IgD-negative memory B cell (primary cell): ENCODE measurements around the gene CLK3. TPM values are rescaled to one million over a fixed set of nuclear protein-coding genes. Genes with fewer than 3 reads are reported as not detected.
"Not testable (repeated sequence)": the region's sequence is repeated elsewhere in the genome, so short reads cannot be mapped to it uniquely, and the experiment has no call there.

Experiments
- H3K27ac Mint-ChIP-seq, 3 donors: one replicate each; pipeline ENCODE4 v1.8.0; 2020 to 2022; ENCODE audit warnings: mild to moderate bottlenecking in 3 of 3, mixed read lengths in 3 of 3, moderate library complexity in 1 of 3
- H3K27me3 Mint-ChIP-seq: one replicate; pipeline ENCODE4 v1.8.0; 2021; ENCODE audit warnings: mixed read lengths
- H3K36me3 Mint-ChIP-seq: one replicate; pipeline ENCODE4 v1.8.0; 2020; ENCODE audit warnings: mild to moderate bottlenecking, mixed read lengths
- H3K4me1 Mint-ChIP-seq, 3 donors: one replicate each; pipeline ENCODE4 v1.8.0; 2020 to 2022; ENCODE audit warnings: mixed read lengths in 3 of 3, mild to moderate bottlenecking in 1 of 3
- H3K4me3 Mint-ChIP-seq, 4 donors: one replicate each; pipeline ENCODE4 v1.8.0; 2020 to 2022; ENCODE audit warnings: mild to moderate bottlenecking in 4 of 4, mixed read lengths in 4 of 4, moderate library complexity in 3 of 4
- H3K9me3 Mint-ChIP-seq, 3 donors: one replicate each; pipeline ENCODE4 v1.8.0; 2020 to 2021; ENCODE audit warnings: mixed read lengths in 3 of 3, mild to moderate bottlenecking in 1 of 3
- polyA plus RNA-seq: library from polyadenylated mRNA; unstranded; fragments of 300-500 nt; fragmentation: Illumina TruSeq; gene quantifications from one replicate; pipeline ENCODE4 v1.2.3, GENCODE V29; 2021

CLK3 gene
- polyA plus RNA-seq, 1 donor from 2014 or later: 86.2 TPM

DNA sequence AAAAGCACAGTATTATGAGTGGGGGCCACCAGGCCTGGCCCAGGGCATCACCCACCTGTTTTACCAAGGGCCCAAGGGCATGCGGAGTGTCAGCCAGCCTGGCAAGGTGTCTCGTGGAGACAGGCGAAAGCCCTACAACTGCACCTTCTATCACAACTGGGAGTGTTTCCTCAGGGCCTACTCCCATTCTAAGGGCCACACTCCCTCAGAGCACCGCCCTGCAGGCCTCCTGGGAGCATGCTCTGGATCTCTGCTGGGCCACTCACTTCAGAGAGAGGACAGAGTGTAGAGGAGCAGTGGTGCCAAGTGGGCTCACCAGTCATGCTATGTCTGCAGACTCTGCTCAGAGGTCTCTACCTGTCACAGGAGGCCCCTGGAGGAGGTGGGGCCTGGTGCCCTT is 21.2 kb upstream of the CLK3 start:
- Mint-ChIP-seq H3K9me3 (no peaks in the 10 kb centered on the region), H3K36me3 (peaks cover 1% of the 10 kb centered on the region), H3K27ac (peak overlapping the region in 1 of 3 donors; percentile 71)

DNA sequence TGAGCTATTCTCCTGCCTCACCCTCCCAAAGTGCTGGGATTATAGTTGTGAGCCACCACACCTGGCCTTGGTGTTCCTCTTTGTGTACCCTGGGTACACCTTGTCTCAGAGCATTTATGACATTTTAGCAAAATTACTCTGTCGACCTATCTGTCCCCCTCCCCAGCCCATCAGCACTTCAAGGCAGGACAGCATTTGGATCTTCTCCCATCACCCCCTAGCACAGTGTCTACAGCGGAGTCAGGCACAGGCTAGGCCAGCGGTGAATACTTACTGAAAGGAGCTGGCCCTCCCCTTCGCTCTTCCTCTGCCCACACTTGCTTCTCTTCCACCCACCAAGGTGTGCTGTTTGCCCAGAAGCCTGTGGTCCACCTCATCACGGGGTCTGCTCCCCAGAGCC is 20.4 kb upstream of the CLK3 start:
- Mint-ChIP-seq H3K36me3 (peaks cover 1% of the 10 kb centered on the region), H3K27me3 (no peaks in the 10 kb centered on the region), H3K9me3 (no peaks in the 10 kb centered on the region)

More for the DNA sequence above, 21.2 kb upstream of the CLK3 start:
- no peaks in the 10 kb centered on the region for H3K27me3 Mint-ChIP-seq
- peaks cover 8 to 15% (median 10%) of the 10 kb centered on the region in 3 donors for H3K4me1 Mint-ChIP-seq
- H3K4me3 Mint-ChIP-seq: no peak overlapping the region

DNA sequence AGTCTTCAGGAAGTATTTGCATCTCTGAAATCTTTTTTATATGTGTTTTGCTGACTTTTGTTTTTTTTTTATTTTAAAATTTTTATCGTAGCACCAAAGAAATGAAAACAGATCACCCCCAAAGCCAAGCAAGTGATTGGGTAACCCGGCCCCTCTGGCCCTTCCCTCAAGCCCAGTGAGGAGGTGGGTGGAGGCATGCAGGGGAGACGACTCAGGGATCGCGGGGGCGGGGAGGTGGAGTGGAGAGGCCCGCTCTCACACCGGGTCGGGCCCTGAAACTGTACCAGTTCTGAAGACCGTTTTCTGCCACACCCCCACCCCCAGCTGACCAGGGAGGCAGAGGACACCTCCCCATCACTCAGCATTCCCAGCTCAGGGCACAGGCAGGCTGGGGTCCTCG is 18.9 kb upstream of the CLK3 start:
- Mint-ChIP-seq H3K27ac (peak overlapping the region in 1 of 3 donors; percentile 23), H3K4me1 (peaks cover 8 to 15% (median 10%) of the 10 kb centered on the region in 3 donors)
- not testable (repeated sequence) for H3K36me3 Mint-ChIP-seq, H3K4me3 Mint-ChIP-seq, H3K27me3 Mint-ChIP-seq, H3K9me3 Mint-ChIP-seq

More for the DNA sequence above, 20.4 kb upstream of the CLK3 start:
- Mint-ChIP-seq H3K27ac (peak overlapping the region in 1 of 3 donors; percentile 59), H3K4me1 (peaks cover 8 to 15% (median 10%) of the 10 kb centered on the region in 3 donors), H3K4me3 (no peak overlapping the region)

DNA sequence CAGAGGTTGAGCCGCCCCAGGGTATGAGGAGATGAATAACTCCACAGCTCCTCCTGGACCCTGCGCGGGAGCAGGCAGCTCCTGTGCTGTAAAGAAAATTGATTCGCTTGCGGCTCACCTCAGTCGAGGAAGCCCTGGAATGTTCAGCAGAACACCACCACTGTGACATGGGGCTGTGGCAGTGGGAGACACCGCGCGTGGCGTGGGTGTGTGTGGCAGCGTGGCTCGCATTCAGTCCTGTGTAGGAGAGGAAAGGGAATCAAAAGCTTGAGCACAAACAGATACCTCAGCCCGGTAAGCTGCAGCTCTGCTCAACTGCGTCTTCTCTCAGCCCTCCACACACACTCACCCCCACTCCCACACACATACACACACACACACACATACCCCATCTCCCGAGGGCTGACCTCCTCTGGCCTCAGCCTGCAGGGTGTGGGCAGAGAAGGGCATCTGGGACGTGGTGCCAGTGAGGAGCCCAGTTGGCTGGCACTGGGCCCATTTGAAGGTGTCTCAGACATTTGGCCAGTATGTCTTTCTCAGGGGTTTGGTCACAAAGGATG is 18.4 kb upstream of the CLK3 start:
- not testable (repeated sequence) for H3K27ac Mint-ChIP-seq, H3K27me3 Mint-ChIP-seq, H3K4me3 Mint-ChIP-seq, H3K9me3 Mint-ChIP-seq, H3K36me3 Mint-ChIP-seq
- H3K4me1 Mint-ChIP-seq: peaks cover 8 to 15% (median 10%) of the 10 kb centered on the region in 3 donors

GRCh38 chr15:74598126-74598842 is 17.4 kb upstream of the CLK3 start:
- H3K36me3 Mint-ChIP-seq: peaks cover 1% of the 10 kb centered on the region
- peak overlapping the region; percentile 91 to 100 (median 100) for H3K4me3 Mint-ChIP-seq
- peak overlapping the region; percentile 44 to 98 (median 94) for H3K27ac Mint-ChIP-seq
- peaks cover 8 to 15% (median 10%) of the 10 kb centered on the region in 3 donors for H3K4me1 Mint-ChIP-seq
- no peaks in the 10 kb centered on the region for H3K9me3 Mint-ChIP-seq
- H3K27me3 Mint-ChIP-seq: no peaks in the 10 kb centered on the region

DNA sequence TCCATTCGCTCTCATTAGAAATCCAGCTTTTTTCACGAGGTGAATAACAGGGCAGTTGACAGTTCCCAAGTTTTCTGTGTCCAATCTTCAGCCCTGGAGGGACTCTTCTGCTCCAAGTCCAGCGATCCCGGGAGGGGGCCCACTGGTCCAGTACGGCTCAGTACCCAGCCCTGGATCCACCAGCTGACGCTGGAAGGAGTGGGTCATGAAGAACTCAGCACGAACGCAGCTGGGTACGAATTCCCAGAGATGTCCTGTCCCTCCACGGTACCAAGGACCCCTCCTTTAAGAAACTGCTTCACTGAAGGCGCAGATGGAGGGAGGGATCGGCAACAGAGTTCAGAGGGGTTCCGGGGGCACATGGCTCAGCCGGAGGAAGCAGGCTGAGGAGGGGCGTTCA is 16.5 kb upstream of the CLK3 start:
- Mint-ChIP-seq H3K9me3 (no peaks in the 10 kb centered on the region), H3K4me3 (peak overlapping the region; percentile 91 to 100 (median 100)), H3K27me3 (no peaks in the 10 kb centered on the region), H3K27ac (no peak overlapping the region), H3K36me3 (no peaks in the 10 kb centered on the region), H3K4me1 (peaks cover 8 to 15% (median 10%) of the 10 kb centered on the region in 3 donors)

- no peaks in the 10 kb centered on the region for H3K27me3 Mint-ChIP-seq
- no peaks in the 10 kb centered on the region for H3K36me3 Mint-ChIP-seq
- no peak overlapping the region for H3K4me3 Mint-ChIP-seq
- H3K27ac Mint-ChIP-seq: no peak overlapping the region
- no peaks in the 10 kb centered on the region for H3K9me3 Mint-ChIP-seq
- peaks cover 4 to 11% (median 6%) of the 10 kb centered on the region in 3 donors for H3K4me1 Mint-ChIP-seq
These were observed 12.4 kb upstream of the CLK3 start for GRCh38 chr15:74603026-74603788.

GRCh38 chr15:74603789-74604705 is 11.6 kb upstream of the CLK3 start:
- H3K9me3 Mint-ChIP-seq: no peaks in the 10 kb centered on the region
- H3K36me3 Mint-ChIP-seq: no peaks in the 10 kb centered on the region
- H3K27me3 Mint-ChIP-seq: no peaks in the 10 kb centered on the region
- H3K4me1 Mint-ChIP-seq: peaks cover 0 to 4% (median 0%) of the 10 kb centered on the region in 3 donors
- no peak overlapping the region for H3K4me3 Mint-ChIP-seq
- H3K27ac Mint-ChIP-seq: no peak overlapping the region

- Mint-ChIP-seq H3K9me3 (no peaks in the 10 kb centered on the region), H3K36me3 (no peaks in the 10 kb centered on the region), H3K4me3 (no peak overlapping the region), H3K27ac (no peak overlapping the region), H3K4me1 (no peaks in the 10 kb centered on the region), H3K27me3 (peaks cover 2% of the 10 kb centered on the region)
These were observed 10.4 kb upstream of the CLK3 start for GRCh38 chr15:74604983-74605794.

- no peaks in the 10 kb centered on the region for H3K9me3 Mint-ChIP-seq
- H3K4me3 Mint-ChIP-seq: no peak overlapping the region
- H3K27me3 Mint-ChIP-seq: peaks cover 2% of the 10 kb centered on the region
- no peaks in the 10 kb centered on the region for H3K36me3 Mint-ChIP-seq
- no peak overlapping the region for H3K27ac Mint-ChIP-seq
- no peaks in the 10 kb centered on the region for H3K4me1 Mint-ChIP-seq
These were observed 9.9 kb upstream of the CLK3 start for GRCh38 chr15:74605795-74606150.

- H3K4me3 Mint-ChIP-seq: no peak overlapping the region
- H3K27me3 Mint-ChIP-seq: peaks cover 2% of the 10 kb centered on the region
- no peaks in the 10 kb centered on the region for H3K36me3 Mint-ChIP-seq
- no peak overlapping the region for H3K27ac Mint-ChIP-seq
- no peaks in the 10 kb centered on the region for H3K9me3 Mint-ChIP-seq
- H3K4me1 Mint-ChIP-seq: no peaks in the 10 kb centered on the region
These were observed 6.8 kb upstream of the CLK3 start for GRCh38 chr15:74608786-74609185.

DNA sequence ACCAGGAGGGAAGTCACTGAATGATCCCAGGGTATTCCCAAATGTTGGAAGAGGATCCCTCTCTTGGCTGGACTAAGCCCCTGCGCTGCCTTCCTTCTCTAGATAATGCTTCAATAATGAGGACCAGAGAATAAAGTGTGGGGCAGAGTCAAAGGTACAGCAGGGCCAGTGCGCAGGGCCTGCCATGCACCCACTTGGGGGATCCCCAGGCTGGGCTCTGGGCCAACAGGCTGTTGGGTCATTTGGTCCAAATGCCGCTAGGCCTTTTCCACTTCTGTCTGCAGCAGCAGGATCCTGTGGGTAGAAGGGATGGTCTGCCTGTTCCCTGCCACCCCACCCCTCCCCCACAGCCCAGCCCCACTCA is 5.7 kb upstream of the CLK3 start:
- H3K4me3 Mint-ChIP-seq: no peak overlapping the region
- H3K4me1 Mint-ChIP-seq: peaks cover 0 to 2% (median 0%) of the 10 kb centered on the region in 3 donors
- H3K9me3 Mint-ChIP-seq: no peaks in the 10 kb centered on the region
- H3K36me3 Mint-ChIP-seq: no peaks in the 10 kb centered on the region
- H3K27me3 Mint-ChIP-seq: peaks cover 2% of the 10 kb centered on the region
- H3K27ac Mint-ChIP-seq: no peak overlapping the region

DNA sequence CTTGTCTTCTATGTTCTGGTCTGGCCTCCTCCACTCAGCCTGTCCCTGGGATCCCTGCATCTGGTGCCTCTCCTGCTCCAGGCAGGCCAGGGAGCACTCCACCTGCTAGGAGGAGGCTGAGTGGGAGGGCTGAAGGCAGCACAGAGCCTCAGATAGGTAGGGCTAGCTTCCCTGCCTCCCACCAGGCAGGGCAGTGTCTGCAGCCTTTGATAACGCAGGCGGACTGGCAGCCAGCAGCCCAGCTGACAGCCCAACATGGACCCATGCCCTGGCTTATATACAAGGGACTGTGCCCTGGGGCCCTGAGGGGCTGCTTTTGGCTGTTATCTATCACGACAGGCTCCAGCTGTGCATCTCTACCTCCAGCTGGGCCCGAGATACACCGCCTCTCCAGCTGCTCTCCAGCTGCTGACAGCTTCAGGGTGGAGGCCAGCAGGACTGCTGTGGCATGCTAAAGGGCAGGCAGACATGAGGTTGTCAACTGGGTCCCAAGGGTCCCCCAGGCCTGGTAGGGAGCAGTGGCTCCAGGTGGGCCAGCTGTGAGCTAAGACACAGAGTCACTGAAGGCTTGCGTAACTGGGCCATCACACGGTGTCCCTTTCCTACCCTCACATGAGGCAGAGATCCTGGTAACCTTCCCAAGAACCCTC is 5.2 kb upstream of the CLK3 start:
- Mint-ChIP-seq H3K36me3 (no peaks in the 10 kb centered on the region), H3K4me1 (peaks cover 0 to 2% (median 0%) of the 10 kb centered on the region in 3 donors), H3K4me3 (no peak overlapping the region), H3K9me3 (no peaks in the 10 kb centered on the region), H3K27me3 (peaks cover 2% of the 10 kb centered on the region), H3K27ac (peak overlapping the region in 1 of 3 donors; percentile 62)

GRCh38 chr15:74611341-74611740 is 4.3 kb upstream of the CLK3 start:
- Mint-ChIP-seq H3K4me1 (peaks cover 0 to 2% (median 1%) of the 10 kb centered on the region in 3 donors), H3K36me3 (no peaks in the 10 kb centered on the region), H3K4me3 (no peak overlapping the region)

More at GRCh38 chr15:74611341-74611740, 4.3 kb upstream of the CLK3 start:
- Mint-ChIP-seq H3K27me3 (peaks cover 2% of the 10 kb centered on the region), H3K9me3 (no peaks in the 10 kb centered on the region), H3K27ac (peak overlapping the region in 1 of 3 donors; percentile 62)
